ENCODE measurements around the gene MRPS5. TPM values are rescaled to one million over a fixed set of nuclear protein-coding genes. Genes with fewer than 3 reads are reported as not detected.

The MRPS5 gene
- total RNA-seq, 1 donor from 2014 or later: 68.8 TPM

Other genes starting within 250 kb of the MRPS5 start
- gene MAL, start 96.1 kb downstream of the MRPS5 start, total RNA-seq: 791 and 797 TPM in 2 replicates
- gene ZNF514, start 38.0 kb upstream of the MRPS5 start, total RNA-seq: 9.5 and 10.3 TPM in 2 replicates
- 4.1 and 4.2 TPM in 2 replicates for gene ZNF2, start 44.0 kb upstream of the MRPS5 start, total RNA-seq
- 3.2 and 3.9 TPM in 2 replicates for gene ZNF892, start 85.7 kb upstream of the MRPS5 start, total RNA-seq
- 0.78 and 1.4 TPM in 2 replicates for gene PROM2, start 152.6 kb upstream of the MRPS5 start, total RNA-seq
- gene KCNIP3, start 175.5 kb upstream of the MRPS5 start, total RNA-seq: not detected in 2 replicates

All from T-helper 1 cell treated with Interleukin-12 subunit alpha and Interleukin-12 subunit beta and Interleukin-4 antibody, amounts not matched to agents 30 ng/mL and 1 ng/mL, for 36 hours (primary cell).